NCI-H510A treated with DMSO at 0.1 percent for 48 hours (cell line): Measurements from ENCODE around the gene TBL3.

Experiments
- DNase-seq: peaks from one replicate; lab custom pipeline; 2025; lab: John Stamatoyannopoulos, UW

The TBL3 gene

DNA sequence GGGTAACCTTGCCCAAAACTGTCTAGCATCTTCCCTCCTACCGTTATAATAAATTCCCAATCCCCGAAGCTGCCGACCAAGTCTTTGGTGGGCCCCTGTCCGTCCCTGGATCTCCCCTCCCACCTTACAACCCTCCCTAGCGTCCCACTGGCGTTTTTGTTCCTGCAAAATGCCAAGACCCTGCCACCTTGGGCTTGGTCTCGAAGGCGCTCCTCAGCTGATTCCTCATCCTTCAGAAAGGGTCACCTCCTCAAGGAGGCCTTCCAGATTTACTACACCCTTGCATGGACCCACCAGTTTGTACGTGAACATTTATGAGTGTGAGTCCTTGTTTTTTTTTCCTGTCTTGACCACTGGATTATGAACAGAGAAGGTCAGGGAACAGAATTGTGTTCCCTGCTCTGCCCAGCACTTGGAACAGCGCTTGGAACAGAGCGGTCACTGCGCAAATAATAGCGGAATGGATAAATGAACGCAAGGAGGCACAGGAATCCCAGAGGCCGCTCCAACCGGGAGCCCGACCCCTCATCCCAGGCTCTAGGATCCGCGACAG lies 11.2 kb downstream of the TBL3 start:
- no peak for DNase-seq

DNA sequence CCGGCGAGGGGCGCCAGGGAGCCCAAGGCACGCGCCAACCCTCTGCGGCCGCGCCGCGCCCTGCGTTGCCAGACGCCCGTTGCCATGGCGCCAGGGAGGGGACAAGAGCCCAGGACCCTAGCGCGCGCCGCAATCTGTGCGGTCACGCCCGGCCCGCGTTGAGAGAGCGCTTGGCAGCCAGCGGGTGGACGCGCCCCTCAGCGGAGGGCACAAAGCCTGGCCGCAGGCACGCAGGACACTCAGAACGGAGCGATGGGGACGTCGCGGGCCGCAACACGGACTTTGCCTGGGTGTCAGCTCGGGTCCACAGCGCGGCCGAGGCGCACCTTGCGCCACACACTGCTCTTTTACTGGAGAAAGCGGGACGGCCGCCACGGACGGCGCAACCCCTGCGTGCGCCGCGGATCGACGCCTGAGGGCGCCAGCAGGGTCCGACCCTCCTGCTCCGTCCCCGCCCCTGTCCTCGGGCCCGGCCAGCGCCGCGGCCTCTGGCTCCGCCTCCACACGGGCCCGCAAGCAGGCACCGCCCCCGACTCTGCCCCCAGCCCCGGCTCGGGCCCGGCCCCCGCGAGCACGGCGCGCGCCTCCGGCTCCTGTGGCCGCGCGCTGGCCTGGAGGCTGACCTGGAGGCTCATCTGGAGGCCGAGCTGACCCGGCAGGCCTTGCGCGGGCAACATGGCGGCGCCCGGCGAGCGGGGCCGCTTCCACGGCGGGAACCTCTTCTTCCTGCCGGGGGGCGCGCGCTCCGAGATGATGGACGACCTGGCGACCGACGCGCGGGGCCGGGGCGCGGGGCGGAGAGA lies 11.9 kb downstream of the TBL3 start, which contains the start of gene GFER:
GFER (plus strand) TSS at position 650 of the 803 bp plus-strand sequence; CDS start at position 676, 26 bp downstream.
- peak; percentile 74 for DNase-seq

DNA sequence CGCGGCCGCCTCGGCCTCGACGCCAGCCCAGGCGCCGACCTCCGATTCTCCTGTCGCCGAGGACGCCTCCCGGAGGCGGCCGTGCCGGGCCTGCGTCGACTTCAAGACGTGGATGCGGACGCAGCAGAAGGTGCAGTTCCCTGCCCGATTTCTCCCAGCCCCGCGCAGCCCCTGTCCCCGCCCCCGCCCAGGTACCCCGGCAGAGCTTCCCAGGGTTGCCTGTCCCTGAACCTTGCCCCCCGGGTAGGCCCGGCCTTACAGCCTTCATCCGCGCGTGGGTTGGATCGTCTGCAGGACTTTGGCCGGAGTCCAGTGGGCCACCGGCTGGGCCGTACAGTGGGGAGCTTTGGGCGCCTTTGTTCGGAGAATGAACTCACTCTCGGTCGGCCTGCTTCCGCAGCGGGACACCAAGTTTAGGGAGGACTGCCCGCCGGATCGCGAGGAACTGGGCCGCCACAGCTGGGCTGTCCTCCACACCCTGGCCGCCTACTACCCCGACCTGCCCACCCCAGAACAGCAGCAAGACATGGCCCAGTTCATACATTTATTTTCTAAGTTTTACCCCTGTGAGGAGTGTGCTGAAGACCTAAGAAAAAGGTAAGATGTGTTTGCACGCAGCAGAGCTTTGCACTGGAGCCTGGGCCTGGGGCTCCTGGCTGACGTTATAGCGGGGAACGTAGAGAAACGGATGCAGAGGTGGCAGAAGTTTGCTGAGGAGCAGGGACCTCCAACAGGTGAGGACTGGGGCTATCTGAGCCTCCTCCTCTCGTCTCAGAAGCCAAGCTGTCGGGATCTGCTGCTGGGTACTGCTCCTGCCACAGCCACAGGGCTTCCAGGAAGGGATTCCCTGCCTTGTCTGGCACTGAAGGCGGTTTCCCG lies 12.7 kb downstream of the TBL3 start:
- no peak for DNase-seq

DNA sequence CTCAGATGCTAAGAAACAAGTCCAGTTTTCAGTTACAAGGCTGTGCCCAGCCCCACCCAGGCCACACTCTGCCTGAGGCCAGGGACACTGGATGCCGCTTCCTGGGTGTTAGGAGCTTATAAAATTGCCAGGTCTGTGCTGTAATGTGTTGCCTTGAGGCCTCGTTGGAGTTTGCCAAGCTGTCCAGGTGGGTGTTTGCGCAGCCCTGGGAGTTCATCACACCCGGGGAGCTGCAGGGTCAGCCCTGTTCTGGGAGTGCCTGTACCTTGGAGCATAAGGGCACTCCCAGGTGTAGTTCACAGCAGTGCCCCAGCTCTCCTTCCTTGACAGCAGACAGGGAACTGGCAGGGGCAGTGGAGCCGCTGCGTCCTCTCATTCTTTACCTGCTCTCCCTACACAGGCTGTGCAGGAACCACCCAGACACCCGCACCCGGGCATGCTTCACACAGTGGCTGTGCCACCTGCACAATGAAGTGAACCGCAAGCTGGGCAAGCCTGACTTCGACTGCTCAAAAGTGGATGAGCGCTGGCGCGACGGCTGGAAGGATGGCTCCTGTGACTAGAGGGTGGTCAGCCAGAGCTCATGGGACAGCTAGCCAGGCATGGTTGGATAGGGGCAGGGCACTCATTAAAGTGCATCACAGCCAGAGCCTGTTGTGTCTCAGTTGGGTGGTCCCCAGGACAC lies 13.8 kb downstream of the TBL3 start:
- DNase-seq, result no peak

DNA sequence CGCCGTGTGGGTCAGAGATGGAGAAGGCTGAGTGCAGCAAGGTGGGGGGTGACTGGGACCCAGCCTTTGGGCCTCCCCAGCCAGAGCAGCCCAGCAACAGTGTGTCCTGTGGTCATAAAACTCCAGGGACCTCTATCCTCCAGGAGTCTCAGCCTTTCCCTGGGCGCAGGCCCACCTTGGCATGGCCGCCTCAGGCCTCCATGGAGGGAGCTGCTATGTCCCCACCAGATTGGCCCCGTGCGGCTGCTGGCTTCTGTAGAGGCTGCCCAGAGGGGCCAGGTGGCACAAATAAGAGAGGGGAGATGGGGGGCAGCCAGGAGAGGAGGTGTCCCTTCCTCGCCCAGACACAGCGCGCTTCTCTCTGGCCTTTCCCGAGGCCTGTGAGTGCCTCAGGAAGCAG lies 15.3 kb downstream of the TBL3 start:
- no peak for DNase-seq

DNA sequence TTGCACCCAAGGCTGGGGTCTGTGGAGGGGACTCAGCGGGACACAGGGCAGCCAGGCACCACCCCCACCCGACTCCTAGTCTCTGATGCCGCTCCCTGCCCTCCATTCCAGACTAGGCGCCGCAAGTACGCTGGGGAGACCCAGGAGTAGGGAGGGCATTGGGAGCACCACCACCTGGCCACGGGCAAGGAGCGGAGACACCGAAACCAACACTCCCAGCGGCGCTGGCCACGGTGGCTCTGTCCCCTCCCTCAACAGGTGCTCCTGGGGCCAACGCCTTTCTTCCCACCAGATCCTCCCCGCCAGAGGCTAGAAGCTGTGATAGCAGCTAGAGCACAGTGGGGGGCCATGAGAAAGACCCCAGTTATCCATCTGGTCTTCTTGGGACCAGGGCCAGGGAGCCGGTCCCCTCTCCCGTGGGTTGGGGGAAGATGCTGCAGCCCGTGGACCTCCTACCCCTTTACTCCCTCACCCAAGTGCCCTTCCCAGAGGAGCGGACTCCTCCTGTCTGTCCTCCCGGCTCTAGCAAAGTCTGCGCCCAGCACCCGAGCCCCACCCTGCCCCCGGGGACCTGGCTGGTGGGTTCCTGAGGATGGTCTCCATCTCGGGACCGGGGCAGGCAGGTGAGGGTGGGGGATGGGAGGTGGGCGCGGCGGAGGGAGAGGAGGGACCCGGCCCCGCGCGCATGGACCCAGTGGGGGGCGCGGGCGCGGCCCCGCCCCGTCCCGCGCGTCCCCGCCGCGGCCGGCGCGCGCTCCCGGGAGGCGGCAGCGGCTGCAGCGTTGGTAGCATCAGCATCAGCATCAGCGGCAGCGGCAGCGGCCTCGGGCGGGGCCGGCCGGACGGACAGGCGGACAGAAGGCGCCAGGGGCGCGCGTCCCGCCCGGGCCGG lies 17.6 kb downstream of the TBL3 start, which contains the start of gene SYNGR3:
SYNGR3 (plus strand) TSS at position 762 of the 892 bp plus-strand sequence. CDS start 133 bp downstream, outside the sequence.
- no peak for DNase-seq

DNA sequence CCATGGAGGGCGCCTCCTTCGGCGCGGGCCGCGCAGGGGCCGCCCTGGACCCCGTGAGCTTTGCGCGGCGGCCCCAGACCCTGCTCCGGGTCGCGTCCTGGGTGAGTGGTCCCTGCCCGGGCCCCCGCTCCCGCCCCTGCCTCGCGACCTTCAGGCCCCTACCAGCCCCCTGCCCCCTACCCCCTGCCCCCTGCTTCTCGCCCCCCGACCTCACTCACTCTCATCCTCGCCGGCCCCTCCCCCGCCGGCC lies 18.2 kb downstream of the TBL3 start:
- DNase-seq, result no peak

DNA sequence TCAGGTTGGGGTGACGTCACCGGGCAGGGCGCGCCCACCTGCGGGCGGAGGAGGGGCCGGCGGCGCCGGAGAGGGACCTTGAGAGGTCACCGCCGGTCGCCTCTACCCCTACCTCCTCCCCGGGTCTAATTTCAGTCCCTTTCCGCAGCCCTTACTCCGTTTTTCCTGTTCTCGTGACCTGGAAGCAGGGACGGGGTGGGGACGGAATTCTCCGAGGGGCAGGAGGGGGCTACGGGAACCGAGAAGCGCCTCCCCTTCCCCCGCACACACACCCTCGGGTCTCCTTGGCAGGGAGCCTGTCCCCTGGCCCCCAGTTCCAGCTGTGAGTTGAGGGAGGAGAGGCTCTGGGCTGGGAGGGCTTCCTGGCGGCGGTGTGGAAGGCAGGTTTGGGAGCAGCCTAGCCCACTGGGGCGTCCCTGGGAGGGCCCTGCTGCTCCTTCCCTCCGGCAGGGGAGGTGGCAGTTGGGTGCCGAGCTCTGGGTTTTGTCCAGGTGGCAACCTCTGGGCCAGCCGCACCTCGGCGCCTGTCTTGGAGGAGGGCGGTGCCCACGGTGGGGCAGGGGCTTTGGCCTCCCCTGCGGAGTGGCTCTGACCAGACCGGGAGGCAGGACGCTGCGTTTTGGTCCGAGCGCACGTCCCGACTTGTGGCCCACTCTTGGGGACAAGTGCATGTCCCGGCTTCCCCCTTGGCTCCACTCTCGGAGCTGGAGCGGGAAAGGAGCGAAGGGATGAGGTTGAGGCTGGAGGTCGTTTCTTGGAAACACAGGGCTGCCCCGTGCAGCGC lies 18.7 kb downstream of the TBL3 start:
- no peak for DNase-seq

DNA sequence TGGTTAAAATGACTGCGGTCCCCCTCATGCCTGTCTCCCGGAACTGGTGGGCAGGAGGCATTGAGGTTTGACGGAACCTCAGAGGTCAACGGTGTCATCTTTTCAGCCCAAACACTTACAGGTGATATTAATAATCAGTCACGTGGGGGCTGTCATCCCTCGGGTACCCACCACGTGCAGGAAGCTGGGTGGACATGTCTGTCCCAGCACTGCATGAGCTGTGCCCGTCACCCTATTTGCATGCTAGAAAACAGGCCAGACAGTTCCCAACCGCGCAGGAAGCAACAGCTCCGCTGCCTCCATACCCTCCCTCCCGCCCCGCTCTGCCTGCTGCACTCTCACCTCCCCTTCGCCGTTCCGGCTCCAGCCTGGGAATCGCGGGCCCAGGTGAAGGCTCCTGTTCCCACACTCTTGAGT lies 19.3 kb downstream of the TBL3 start:
- no peak for DNase-seq

DNA sequence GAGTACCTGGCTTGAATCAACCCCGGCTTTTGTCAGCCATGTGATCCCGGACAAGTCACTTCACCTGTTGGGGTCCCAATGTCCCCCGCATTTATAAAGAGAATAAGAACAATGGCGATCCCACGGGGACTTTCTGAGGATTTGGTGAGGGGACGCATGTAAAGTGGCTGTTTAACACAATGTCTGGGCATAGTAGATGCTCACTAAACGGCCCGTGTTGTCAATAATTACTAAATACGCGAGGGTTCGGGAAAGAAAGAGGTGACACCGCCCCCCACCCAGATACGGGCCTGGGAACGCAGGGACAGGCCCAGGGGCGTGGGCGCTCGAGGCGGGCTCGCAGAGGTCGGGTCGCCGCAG lies 19.7 kb downstream of the TBL3 start:
- DNase-seq, result no peak

DNA sequence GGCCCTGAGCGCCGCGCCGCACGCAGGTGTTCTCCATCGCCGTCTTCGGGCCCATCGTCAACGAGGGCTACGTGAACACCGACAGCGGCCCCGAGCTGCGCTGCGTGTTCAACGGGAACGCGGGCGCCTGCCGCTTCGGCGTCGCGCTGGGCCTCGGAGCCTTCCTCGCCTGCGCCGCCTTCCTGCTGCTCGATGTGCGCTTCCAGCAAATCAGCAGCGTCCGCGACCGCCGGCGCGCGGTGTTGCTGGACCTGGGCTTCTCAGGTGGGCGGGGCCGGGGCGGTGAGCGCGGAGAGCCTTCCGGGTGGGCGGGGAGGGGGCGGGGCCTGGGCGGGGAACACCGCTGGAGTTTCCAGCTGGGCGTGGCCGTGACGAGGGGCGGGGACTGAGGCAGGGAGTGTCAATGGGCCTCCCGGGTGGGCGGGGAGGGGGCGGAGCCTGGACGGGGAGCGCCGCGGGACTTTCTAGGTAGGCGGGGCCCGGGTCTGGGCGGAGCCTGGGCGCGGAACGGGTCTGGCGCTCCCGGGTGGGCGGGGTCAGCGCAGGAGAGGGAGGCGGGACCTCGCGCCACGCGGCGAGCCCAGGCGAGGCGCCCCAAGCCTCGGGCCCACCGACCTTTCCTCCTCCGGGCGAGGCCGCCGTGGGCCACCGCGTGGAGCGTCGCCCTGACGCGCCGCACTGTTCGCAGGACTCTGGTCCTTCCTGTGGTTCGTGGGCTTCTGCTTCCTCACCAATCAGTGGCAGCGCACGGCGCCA lies 20.3 kb downstream of the TBL3 start:
- no peak for DNase-seq

DNA sequence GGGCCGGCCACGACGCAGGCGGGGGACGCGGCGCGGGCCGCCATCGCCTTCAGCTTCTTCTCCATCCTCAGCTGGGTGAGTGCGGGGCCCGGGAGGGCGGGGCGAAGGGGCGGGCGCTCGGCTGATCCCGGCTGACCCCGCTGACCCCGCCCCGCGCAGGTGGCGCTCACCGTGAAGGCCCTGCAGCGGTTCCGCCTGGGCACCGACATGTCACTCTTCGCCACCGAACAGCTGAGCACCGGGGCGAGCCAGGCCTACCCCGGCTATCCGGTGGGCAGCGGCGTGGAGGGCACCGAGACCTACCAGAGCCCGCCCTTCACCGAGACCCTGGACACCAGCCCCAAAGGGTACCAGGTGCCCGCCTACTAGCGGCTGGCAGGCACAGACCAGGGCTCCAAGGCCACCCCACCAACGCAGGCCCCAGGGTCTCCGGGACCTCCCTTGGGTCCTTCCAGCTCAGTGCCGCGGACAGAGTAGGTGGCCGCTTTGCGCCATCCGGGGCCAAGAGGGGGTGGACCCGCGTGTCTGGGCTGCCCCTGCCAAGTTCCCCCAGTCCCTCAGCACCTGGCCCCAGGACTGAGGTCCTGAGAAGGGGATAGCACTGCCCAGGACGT lies 21.0 kb downstream of the TBL3 start:
- DNase-seq, result no peak

DNA sequence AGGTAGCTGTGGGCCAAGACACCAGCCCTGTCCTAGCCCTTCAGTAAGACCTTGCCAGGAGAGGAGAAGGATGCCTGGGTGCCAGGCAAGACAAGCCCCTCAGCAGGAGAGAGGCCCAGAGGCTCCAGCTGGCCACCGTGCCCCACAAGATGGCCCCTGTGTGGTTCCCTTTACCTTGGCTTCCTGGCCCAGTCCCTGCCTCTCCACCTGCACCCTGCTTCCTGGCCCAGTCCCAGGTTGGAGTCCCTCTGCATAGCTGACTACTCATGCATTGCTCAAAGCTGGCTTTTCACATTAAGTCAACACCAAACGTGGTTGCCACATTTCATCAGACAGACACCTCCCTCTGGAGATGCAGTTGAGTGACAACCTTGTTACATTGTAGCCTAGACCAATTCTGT lies 21.9 kb downstream of the TBL3 start:
- DNase-seq, result no peak

DNA sequence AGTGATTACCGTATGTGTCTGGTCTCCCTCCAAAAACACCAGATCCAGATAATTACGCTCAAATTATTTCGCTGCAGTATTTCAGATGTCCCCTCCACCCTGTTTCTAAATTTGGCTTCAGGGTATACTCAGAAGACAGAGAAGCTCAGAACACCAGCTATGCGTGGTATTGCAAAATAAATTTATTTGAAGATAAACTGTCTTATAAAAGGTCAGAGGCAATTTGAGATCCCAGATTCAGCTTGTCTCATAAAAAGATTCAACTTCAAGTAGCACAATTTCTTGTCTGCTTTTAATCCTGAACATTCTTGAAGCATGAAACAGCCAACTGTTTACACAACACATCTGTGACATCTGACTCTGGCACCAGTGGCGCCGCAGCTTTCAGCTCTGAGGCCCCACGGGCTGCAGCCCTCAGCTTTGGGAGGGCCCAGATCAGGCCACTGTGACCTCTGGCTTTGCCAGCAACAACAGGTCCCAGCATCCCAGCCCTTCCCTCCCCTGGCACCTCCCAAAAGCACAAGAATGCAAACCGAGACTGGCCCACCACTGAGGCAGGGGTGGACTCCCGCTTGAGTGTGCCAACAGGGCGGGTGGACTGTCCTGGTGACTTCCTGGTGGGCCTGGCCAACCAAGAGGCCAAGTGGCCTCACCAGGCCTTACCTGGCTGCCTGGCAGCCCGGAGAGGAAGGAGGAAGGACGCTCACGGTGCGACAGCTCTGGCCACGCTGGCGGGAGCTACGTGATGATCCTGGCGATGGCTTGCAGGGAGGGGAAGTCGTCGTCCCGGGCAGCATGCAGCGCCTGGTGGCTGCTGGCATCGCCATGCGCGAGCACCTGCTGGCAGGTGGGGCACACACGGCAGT lies 25.9 kb downstream of the TBL3 start:
- DNase-seq, result no peak

DNA sequence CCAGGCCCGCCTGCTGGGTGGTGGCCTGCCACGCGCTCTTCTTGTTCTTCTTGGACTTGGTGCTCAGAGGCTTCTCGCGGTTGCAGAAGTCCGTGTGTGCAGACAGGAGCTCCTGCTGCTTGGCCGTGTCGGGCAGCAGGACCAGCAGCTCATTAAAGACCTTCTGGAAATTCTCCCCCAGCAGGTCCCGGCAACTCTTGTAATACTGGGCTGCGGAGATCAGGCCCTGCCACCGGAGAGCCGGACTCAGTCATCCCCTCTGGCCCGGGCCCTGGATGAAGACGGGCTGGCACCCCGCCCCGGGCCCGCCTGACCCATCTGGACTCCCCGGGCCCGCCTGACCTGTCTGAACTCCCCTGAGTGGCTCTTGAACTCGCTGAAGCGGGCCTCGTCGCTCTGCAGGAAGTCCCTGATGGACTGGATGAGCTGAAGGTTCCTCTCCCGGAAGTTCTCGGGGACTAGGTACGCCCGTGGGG lies 26.5 kb downstream of the TBL3 start:
- DNase-seq, result no peak

DNA sequence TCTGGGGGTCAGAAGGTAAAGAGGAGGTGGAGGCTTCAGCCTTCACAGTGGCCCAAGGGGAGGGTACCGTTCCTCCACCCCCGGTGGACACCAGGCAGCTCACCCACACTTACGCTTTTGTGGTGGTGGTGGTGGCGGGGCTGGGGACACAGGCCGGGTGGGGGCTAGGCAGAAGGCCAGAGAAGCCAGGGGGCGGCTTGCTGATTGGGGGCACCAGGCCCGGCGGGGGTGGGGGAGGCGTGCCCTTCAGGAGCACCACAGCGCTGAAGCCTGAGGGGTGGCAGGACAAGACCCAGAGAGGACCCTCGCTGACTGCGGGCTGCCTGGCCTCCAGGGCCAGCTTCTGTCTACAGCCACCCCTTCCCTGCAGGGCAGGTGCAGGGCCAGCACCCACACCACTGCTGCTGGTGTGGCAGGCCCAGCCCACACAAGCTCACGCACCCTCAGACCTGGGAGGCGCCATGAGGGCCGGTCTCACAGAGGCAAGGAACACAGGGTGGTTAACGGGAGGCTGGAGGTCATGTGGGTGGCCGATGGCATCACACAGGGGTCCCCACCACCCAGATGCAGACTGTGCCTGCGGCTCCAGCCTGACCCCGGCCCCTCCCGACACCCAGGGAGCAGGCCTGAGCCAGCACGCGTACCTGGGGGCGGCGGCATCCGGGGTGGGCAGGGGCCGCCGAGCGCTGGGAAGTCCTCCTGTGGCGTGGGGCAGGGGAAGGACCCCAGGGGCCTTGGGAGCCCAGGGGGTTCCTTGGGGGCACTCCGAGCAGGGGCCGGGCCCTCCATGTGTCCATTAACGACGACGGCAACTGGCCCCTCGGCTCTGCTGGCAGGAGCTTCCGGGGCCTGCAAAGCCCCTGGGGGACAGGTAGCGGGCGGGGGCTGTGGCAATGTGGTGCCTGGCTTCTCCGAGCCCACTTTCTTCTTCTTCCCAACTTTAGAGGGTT lies 27.3 kb downstream of the TBL3 start:
- DNase-seq, result no peak

DNA sequence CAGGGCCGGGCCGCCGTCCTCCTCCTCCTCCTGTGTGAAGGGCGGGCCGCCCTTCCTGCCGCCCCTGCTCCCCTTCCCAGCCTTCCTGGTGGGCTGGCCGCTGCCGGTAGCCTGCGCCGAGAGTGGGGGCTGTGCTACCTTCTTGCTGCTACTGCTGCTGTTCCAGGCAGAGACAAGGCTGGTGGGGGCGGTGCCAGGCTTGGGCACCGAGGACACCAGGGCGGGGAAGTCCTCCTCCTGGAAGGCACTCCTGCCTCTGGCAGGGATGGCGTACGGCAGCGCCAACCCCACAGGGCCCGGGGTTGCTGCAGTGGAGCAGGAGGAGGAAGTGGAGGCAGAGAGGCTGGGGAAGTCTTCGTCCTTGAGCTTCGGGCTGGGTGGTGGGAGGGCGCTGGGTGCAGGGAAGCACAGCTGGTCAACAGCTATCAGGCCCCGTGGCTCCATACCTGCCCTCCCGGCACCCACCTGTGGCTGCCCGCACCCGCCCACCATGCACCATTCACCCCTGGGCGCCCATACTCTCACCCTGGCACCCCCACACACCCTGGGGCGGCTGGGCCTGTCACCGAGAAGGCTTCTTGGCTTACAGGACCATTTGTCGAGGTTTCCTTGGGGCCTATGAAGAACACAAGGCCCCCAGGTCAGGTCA lies 28.1 kb downstream of the TBL3 start:
- no peak for DNase-seq
